ENCODE measurements around the gene CACNA2D1.
"Not testable (repeated sequence)": the region's sequence is repeated elsewhere in the genome, so short reads cannot be mapped to it uniquely, and the experiment has no call there.

Gene CACNA2D1

GRCh38 chr7:82173400-82174021, 270.1 kb downstream of the CACNA2D1 start:
- DNase-seq (ENCODE audit: low read depth in 2 of 3, low spot score in 1 of 3): no peak

DNA sequence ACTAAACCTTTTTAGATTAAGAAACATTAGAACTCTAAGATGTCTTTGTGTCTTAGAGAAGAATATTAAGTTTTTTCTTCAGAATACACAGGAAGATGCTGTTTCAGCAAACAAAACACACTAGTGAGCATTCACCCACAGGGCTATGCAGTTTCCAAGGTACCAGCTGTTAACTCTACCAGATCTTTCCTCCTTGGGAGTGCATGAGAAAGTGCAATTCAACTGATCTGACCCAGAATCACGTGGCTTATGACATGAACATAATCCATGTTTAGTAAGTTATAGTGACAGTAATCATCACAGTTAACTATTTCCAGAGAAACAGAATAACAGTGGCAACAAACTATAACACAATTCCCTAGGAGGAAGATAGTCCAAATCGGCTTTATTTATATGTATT, 270.7 kb downstream of the CACNA2D1 start:
- no peak for DNase-seq (ENCODE audit: low read depth in 2 of 3, low spot score in 1 of 3)

DNA sequence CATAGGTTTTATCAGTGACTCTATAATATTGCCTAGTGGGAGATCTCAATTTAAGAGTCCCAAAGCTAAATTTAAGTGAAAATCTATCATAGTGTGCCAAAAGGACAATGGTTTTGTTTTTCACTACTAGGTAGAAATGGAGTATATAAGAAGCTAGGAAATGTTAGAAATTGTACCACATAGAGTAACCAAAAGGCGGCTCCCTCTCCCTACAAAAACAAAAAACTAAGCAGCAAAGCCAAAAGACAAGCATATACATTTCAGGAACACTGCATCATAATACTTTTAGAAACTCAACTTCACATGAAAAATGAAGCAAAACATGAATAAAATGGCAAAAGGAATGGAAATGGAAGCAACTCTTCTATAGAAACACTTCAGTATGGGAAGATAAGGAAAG, 271.6 kb downstream of the CACNA2D1 start:
- no peak for DNase-seq (ENCODE audit: low read depth in 2 of 3, low spot score in 1 of 3)

DNA sequence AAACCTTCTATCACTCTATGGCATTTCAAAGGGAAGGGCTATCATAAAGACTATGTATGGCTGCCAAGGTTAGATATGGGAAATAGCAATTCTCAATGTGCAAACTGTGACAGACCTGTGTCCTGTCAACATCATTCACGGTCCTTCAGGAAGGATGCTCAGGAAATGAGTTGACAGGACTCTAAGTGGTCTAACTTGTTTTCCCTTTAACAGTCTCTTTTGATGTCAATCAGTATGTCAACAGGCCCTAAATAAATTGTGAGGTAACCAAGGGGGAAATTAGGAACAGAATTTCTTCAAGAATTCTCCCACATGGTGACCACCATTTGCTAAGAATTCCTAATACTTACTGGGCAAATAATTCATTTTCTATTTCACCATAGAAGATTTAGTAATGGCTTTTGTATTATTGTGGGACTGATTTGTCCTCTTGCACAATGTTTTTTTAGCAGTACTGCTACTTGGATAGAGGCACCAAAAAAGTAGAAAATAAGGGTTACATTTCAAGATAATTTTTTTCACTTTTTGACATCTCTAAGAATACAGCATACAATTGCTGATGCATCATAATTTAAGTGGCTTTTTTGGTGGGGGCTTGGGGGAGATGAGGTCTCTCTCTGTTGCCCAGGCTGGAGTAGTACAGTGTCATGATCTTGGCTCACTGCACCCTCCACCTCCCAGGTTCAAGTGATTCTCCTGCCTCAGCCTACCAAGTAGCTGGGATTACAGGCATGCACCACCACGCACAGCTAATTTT, 275.8 kb downstream of the CACNA2D1 start:
- no peak for DNase-seq (ENCODE audit: low read depth in 2 of 3, low spot score in 1 of 3)

GRCh38 chr7:82166260-82167015, 277.1 kb downstream of the CACNA2D1 start:
- no peak for DNase-seq (ENCODE audit: low read depth in 2 of 3, low spot score in 1 of 3)

DNA sequence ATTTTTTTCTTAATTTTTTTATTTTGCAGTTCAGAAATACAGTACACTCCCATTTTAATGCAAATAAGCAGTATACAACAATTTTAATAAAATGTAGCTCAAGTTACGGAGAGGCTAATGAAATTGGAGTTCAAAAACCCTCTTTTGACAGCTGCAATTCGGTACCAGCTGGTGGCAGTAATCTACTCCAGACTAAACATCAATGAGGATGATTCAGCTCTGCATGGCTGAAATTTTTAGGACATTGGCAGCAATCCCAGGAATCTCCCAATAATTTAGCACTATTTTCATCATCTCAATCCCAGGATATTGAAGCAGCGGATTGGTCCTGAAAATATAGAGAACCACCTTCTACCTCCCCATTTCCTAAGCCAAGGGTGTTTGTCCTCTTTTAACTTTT, 278.8 kb downstream of the CACNA2D1 start:
- no peak for DNase-seq (ENCODE audit: low read depth in 2 of 3, low spot score in 1 of 3)

DNA sequence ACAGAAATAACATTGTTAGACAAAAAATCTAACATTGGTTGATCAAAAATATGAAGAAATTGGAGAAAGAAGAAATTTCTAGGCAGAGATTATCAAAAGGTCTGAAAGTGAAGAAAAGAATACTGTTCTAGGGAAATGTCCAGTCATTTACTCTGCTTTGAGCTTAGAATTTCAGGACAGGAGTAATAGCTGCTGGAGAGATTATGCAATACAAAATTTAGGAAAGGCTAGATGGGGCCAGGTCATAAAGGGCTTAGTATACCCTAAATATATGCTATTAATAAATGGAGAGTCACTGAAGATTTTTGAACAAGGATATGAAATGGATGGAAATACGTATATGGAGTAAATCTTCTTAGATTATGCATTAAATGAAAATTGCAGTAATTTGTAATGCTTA, 279.2 kb downstream of the CACNA2D1 start:
- no peak for DNase-seq (ENCODE audit: low read depth in 2 of 3, low spot score in 1 of 3)

DNA sequence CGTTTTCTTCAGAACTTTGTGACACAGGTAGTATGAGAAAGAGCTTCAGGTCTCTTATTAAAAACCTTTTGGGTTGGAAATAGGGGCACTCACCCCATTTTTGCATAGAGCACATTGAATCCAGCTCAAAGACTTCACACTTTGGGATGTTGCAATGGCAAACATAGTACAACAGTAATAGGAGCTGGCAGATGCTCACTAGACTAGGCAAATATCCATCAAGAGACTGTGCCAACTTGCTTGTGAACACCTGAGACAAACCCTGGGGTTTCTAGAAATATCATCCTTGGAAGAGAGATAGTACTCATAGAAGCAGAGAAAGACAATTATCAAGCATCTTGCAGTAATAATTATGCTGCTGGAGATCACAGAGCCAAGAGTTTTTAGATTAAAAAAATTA, 280.0 kb downstream of the CACNA2D1 start:
- no peak for DNase-seq (ENCODE audit: low read depth in 2 of 3, low spot score in 1 of 3)

GRCh38 chr7:82162289-82162688, 281.3 kb downstream of the CACNA2D1 start:
- DNase-seq (ENCODE audit: low read depth in 2 of 3, low spot score in 1 of 3): no peak

DNA sequence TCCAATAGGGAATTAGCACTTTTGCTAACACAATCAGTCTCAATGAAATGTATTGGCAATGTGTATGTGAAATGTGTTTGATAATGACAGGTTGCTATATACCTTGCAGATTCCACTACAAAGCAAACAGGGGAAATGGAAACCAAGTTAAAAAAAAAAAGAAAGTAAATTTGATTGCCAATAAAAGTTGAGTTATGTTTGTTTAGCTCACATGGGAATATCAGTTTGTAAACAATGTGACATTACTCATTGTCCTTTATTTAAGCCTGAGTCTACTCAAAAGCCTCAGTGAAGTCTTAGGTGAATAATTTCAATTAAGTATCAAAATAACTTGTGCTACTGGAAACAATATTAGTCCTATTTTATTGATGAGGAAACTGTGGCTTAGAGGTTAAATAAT, 285.2 kb downstream of the CACNA2D1 start:
- no peak for DNase-seq (ENCODE audit: low read depth in 2 of 3, low spot score in 1 of 3)

- DNase-seq (ENCODE audit: low read depth in 2 of 3, low spot score in 1 of 3): no peak
These were observed 286.7 kb downstream of the CACNA2D1 start for GRCh38 chr7:82156893-82157292.

- DNase-seq (ENCODE audit: low read depth in 2 of 3, low spot score in 1 of 3): no peak
These were observed 287.4 kb downstream of the CACNA2D1 start for GRCh38 chr7:82156168-82156567.

DNA sequence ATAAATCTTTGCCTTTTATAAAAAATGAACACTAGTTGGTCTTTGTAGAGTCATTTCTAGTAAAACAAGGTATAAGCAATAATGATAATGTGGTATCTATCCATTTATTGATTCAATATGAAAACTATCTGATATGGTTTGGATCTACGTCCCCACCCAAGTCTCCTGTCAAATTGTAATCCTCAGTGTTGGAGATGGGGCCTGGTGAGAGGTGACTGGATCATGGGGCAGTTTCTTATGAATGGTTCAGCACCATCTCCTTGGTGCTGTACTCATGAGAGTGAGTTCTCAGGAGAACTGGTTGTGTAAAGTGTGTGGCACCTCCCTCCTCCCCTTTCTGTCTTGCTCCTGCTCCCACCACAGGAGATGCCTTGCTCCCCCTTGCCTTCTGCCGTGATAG, 288.8 kb downstream of the CACNA2D1 start:
- DNase-seq (ENCODE audit: low read depth in 2 of 3, low spot score in 1 of 3): no peak

DNA sequence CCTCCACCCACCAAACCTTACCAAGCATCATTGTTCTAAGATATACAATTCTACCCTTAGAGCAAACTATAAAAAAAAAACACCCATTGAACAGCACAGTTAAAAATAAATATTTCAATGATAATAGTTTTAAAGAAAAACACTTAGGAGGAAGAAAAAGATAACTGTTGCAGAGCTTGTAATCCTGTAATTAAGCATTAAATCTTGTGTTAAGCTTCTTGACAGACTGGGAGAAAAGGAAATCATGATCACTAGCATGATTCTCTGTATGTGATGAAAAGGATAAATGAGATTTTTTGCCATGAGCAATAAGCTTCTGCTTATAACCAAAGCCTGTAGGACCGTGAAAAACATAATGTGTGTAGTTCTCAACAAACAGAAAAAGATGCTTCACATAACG, 289.8 kb downstream of the CACNA2D1 start:
- no peak for DNase-seq (ENCODE audit: low read depth in 2 of 3, low spot score in 1 of 3)

DNA sequence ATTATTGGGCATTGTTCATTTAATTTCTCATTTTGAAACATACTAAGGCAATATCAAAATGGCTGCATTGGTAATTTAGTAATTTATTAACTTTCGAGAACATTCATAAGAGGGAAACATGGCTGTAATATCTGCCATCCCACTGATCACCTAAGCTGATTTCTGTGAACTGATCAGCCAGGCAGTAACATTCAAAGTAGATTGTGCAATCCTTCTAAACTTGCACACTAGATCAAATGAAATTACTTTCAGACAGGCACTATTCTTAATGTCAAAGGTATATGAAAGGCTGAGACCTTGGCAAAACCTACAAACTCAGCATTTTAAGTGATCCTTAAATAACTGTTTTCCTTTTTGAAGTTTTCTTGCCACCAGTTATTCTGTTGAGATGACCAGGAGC, 290.7 kb downstream of the CACNA2D1 start:
- DNase-seq (ENCODE audit: low read depth in 2 of 3, low spot score in 1 of 3): no peak

- DNase-seq (ENCODE audit: low read depth in 2 of 3, low spot score in 1 of 3): no peak
These were observed 297.1 kb downstream of the CACNA2D1 start for GRCh38 chr7:82146491-82146890.

- no peak for DNase-seq (ENCODE audit: low read depth in 2 of 3, low spot score in 1 of 3)
These were observed 301.2 kb downstream of the CACNA2D1 start for GRCh38 chr7:82142263-82142864.

DNA sequence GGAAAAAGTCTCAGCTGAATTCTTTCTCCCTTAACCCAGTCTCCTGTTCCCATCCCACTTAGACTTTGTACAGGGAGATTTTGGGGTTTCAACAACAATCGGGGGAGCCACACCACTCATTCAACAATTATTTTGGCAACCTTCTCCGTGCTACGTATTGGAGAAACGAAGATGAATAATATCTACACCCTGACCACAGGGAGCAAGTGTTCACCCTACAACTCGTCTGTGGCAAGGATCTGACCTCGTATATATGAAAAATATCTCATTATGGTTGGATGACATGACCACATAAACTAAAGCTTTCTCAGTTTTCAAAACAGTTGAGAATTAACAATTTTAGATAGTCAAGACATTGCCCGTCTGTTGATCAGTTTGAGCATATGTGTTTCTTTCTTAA, 302.1 kb downstream of the CACNA2D1 start:
- no peak for DNase-seq (ENCODE audit: low read depth in 2 of 3, low spot score in 1 of 3)

- not testable (repeated sequence) for DNase-seq (ENCODE audit: low read depth in 2 of 3, low spot score in 1 of 3)
These were observed 303.0 kb downstream of the CACNA2D1 start for GRCh38 chr7:82140608-82141007.

DNA sequence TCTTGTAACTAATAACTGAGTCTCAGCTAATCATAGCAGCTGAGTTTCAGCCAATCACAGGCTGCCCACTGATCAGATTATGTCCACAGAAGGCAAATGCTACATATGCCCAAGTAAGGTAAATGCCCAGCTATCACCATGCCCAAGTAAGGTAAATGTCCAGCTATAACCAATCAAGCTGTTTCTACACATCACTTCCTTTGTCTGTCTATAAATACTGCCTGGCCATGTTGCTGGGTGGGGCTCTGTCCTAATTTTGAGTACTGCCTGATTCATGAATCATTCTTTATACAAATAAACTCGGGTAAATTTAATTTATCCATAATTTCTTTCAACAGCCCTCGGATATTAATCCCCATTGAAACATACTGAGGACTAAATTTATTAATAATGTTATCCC, 312.4 kb downstream of the CACNA2D1 start:
- no peak for DNase-seq (ENCODE audit: low read depth in 2 of 3, low spot score in 1 of 3)

GRCh38 chr7:82129091-82129490, 314.5 kb downstream of the CACNA2D1 start:
- no peak for DNase-seq (ENCODE audit: low read depth in 2 of 3, low spot score in 1 of 3)

DNA sequence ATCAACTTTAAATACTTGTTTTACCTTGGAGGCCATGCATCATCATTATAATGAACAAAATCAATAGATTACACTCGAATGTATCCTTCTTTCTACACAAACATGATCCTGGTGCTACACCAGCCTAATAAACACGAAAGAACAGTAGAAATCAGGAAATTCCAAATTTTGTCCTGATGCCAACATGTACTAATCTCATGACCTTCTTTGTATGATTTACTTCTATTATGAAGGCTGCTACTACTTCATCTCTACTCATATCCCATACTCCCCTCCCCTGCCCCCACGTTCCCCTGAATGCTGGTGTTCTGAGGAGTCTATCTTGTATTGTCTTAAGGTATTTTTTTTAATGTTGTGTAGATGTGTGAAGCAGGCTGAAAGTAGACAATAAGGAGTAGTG, 315.0 kb downstream of the CACNA2D1 start:
- no peak for DNase-seq (ENCODE audit: low read depth in 2 of 3, low spot score in 1 of 3)
